Measurements from ENCODE around the gene POTEH.
"Not testable (repeated sequence)": the region's sequence is repeated elsewhere in the genome, so short reads cannot be mapped to it uniquely, and the experiment has no call there.

GRCh38 chr22:15665478-15665877 is 24.3 kb upstream of the POTEH start:
- not testable (repeated sequence) for TF ChIP-seq CTCF (IDR thresholded peaks at IDR 0.05 in 8 of 11, conservative IDR thresholded peaks at IDR 0.05 in 3 of 11); POLR2A (IDR thresholded peaks at IDR 0.05); POLR2AphosphoS5 (IDR thresholded peaks at IDR 0.05)
